Stimulated activated CD4-positive, alpha-beta T cell treated with anti-CD3 and anti-CD28 coated beads, Interleukin-1b, Interleukin-23, amount 100 ng/mL, for 48 hours (primary cell): Measurements from ENCODE around the gene NPIPB2.
"Not testable (repeated sequence)": the region's sequence is repeated elsewhere in the genome, so short reads cannot be mapped to it uniquely, and the experiment has no call there.

Source experiments
- DNase-seq: peaks from one replicate; pipeline ENCODE4 v3.0.0-alpha.2; 2020

NPIPB2 gene

GRCh38 chr16:11957591-11958395 is 15.9 kb upstream of the NPIPB2 start:
- no peak for DNase-seq

GRCh38 chr16:11956558-11956957 is 14.7 kb upstream of the NPIPB2 start:
- no peak for DNase-seq

GRCh38 chr16:11955713-11956123 is 13.9 kb upstream of the NPIPB2 start:
- DNase-seq = no peak

GRCh38 chr16:11953576-11953975 is 11.7 kb upstream of the NPIPB2 start:
- not testable (repeated sequence) for DNase-seq

GRCh38 chr16:11950388-11950787 is 8.5 kb upstream of the NPIPB2 start:
- DNase-seq = no peak

- no peak for DNase-seq
Measured at GRCh38 chr16:11949527-11949926, 7.7 kb upstream of the NPIPB2 start.

- no peak for DNase-seq
Measured at GRCh38 chr16:11948819-11949218, 7.0 kb upstream of the NPIPB2 start.

GRCh38 chr16:11946433-11946832 is 4.6 kb upstream of the NPIPB2 start:
- no peak for DNase-seq

- DNase-seq = not testable (repeated sequence)
Measured at GRCh38 chr16:11927350-11927749, 14.5 kb downstream of the NPIPB2 start.

GRCh38 chr16:11924046-11924445 is 17.8 kb downstream of the NPIPB2 start:
- DNase-seq = not testable (repeated sequence)

GRCh38 chr16:11916524-11917285 is 25.1 kb downstream of the NPIPB2 start:
- DNase-seq = no peak

- peak; percentile 100 for DNase-seq
Measured at GRCh38 chr16:11915644-11916523, 26.0 kb downstream of the NPIPB2 start, which contains the start of gene GSPT1. TSS of gene GSPT1 (minus strand) at chr16:11915956. CDS start at chr16:11915720, 236 bp downstream.

- DNase-seq = peak; percentile 23
Measured at GRCh38 chr16:11915114-11915643, 26.7 kb downstream of the NPIPB2 start.

GRCh38 chr16:11914210-11915113 is 27.4 kb downstream of the NPIPB2 start:
- DNase-seq = peak; percentile 39

- DNase-seq = peak; percentile 16
Measured at GRCh38 chr16:11913425-11914079, 28.3 kb downstream of the NPIPB2 start.

GRCh38 chr16:11909653-11910545 is 31.9 kb downstream of the NPIPB2 start:
- DNase-seq = no peak

GRCh38 chr16:11907160-11907970 is 34.5 kb downstream of the NPIPB2 start:
- no peak for DNase-seq

GRCh38 chr16:11903906-11904305 is 37.9 kb downstream of the NPIPB2 start:
- DNase-seq = no peak

- no peak for DNase-seq
Measured at GRCh38 chr16:11901091-11901490, 40.8 kb downstream of the NPIPB2 start.
